DND-41 (cell line): ENCODE results near the gene FGFR1OP2.

Experiments
- ATAC-seq: fragments of 200-7000 bp; cut with Tn5 transposase; 3 replicates; pipeline ENCODE4 v1.9.1; 2021; ENCODE audit warnings: low read depth; ENCODE audit not compliant: insufficient read depth
- DNase-seq: peaks from one replicate; pipeline ENCODE4 v3.0.0-alpha.2; 2020
- H2AFZ ChIP-seq: 2 replicates; pipeline ENCODE4 v1.6.0; 2012; ENCODE audit warnings: low read depth, low read length
- H3K27ac ChIP-seq: 2 replicates; pipeline ENCODE4 v1.5.1; 2012; ENCODE audit warnings: low read length, inconsistent platforms
- H3K27me3 ChIP-seq: fragments of 200-600 bp; sonication (generic); 2 replicates; pipeline ENCODE4 v1.6.0; 2012; ENCODE audit warnings: low read length, mild to moderate bottlenecking, inconsistent platforms; ENCODE audit not compliant: insufficient read depth, poor library complexity
- H3K36me3 ChIP-seq: 2 replicates; pipeline ENCODE4 v1.5.1; 2012; ENCODE audit warnings: low read length, inconsistent platforms; ENCODE audit not compliant: insufficient read depth
- H3K4me1 ChIP-seq: 2 replicates; pipeline ENCODE4 v1.5.1; 2012; ENCODE audit warnings: mild to moderate bottlenecking, low read length; ENCODE audit not compliant: insufficient read depth
- H3K4me2 ChIP-seq: 2 replicates; pipeline ENCODE4 v1.6.0; 2012; ENCODE audit warnings: mild to moderate bottlenecking, moderate library complexity, low read length, inconsistent platforms; ENCODE audit not compliant: insufficient read depth
- H3K4me3 ChIP-seq, 2 experiments: fragments of 200-600 bp in 1 of 2; shearing (Covaris generic) in 1 of 2; 2 replicates each; pipeline ENCODE4 v1.5.1; 2012 to 2016; ENCODE audit warnings: inconsistent platforms in 2 of 2, low read length in 2 of 2, mild to moderate bottlenecking in 2 of 2, low read depth in 1 of 2, moderate library complexity in 1 of 2
- H3K79me2 ChIP-seq: 2 replicates; pipeline ENCODE4 v1.6.0; 2012; ENCODE audit warnings: low read length, inconsistent platforms; ENCODE audit not compliant: insufficient read depth
- H3K9ac ChIP-seq: 2 replicates; pipeline ENCODE4 v1.6.0; 2012; ENCODE audit warnings: low read depth, mild to moderate bottlenecking, inconsistent platforms, low read length, moderate library complexity
- H3K9me3 ChIP-seq: 2 replicates; pipeline ENCODE4 v1.5.1; 2012; ENCODE audit warnings: low read length, moderate library complexity, mild to moderate bottlenecking, inconsistent platforms; ENCODE audit not compliant: insufficient read depth, severe bottlenecking
- H4K20me1 ChIP-seq: 2 replicates; pipeline ENCODE4 v1.6.0; 2012; ENCODE audit warnings: low read length; ENCODE audit not compliant: insufficient read depth
- CTCF ChIP-seq: IDR thresholded peaks from 2 replicates; pipeline ENCODE4 v1.5.1; 2012; ENCODE audit warnings: borderline replicate concordance, low read length, moderate library complexity, mild to moderate bottlenecking; ENCODE audit not compliant: poor library complexity, severe bottlenecking; ENCODE audit errors: extremely low read depth
- EZH2 ChIP-seq: IDR thresholded peaks from 3 replicates; pipeline ENCODE4 v1.6.1; 2012; ENCODE audit warnings: borderline replicate concordance, low read depth, mild to moderate bottlenecking, moderate library complexity, low read length, inconsistent platforms; ENCODE audit not compliant: severe bottlenecking

The FGFR1OP2 gene

DNA sequence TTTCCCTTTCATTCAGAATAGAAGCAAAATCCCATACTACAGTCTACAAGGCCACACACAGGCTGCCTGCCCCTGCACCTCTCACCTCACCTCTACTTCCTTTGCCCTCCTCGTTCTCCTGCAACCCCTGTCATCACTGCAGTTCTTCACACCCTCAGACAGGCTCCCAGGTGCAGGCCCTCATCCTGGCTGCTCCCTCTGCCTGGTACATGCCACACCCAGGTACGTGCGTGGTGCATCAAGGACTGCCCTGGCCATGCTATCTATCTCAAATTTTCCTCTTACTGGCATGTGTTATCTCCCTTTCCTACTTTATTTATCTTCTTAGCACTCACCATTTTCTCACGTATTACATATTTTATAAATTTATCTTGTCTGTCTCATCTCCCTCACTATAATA lies 51.6 kb downstream of the FGFR1OP2 start:
- Histone ChIP-seq H3K27ac (no peak overlapping the region), H3K4me3 (no peak overlapping the region), H3K4me1 (no peaks in the 10 kb centered on the region), H3K36me3 (peaks cover 82% of the 10 kb centered on the region), H4K20me1 (no peaks in the 10 kb centered on the region), H3K27me3 (no peaks in the 10 kb centered on the region), H3K79me2 (peaks cover 23% of the 10 kb centered on the region), H3K9ac (no peak overlapping the region), H2AFZ (no peak overlapping the region), H3K9me3 (no peaks in the 10 kb centered on the region), H3K4me2 (no peak overlapping the region)
- ATAC-seq (no peak; the same call in 2 of the 3 replicates), DNase-seq (no peak)
- TF ChIP-seq EZH2 (no peak), CTCF (no peak)

GRCh38 chr12:26991826-26992225 lies 53.6 kb downstream of the FGFR1OP2 start:
- H3K27me3 ChIP-seq, result no peaks in the 10 kb centered on the region
- H4K20me1 ChIP-seq, result no peaks in the 10 kb centered on the region
- no peak overlapping the region for H3K4me3 ChIP-seq
- no peak overlapping the region for H3K4me2 ChIP-seq
- no peak for ATAC-seq
- peaks cover 13% of the 10 kb centered on the region for H3K79me2 ChIP-seq
- H3K27ac ChIP-seq, result no peak overlapping the region
- no peak for DNase-seq
- H3K4me1 ChIP-seq, result no peaks in the 10 kb centered on the region
- H3K9ac ChIP-seq, result no peak overlapping the region
- peaks cover 92% of the 10 kb centered on the region for H3K36me3 ChIP-seq
- H3K9me3 ChIP-seq, result no peaks in the 10 kb centered on the region
- H2AFZ ChIP-seq, result no peak overlapping the region
- TF ChIP-seq CTCF, result no peak
- no peak for TF ChIP-seq EZH2

DNA sequence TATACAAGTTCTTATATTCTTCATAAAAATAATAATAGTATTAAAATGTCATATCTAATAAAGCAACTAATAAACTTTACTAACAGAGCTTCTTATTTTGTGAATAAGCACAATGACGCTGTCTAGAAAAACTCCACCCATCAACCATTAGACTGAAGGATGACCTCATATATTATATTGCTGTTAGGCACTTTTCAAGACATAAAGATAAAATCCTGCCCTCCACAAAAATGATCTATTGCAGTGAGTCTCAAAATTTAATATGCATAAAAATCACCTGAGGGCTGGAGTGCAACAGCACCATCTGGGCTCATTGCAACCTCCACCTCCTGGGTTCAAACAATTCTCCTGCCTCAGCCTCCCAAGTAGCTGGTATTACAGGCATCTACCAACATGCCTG lies 55.8 kb downstream of the FGFR1OP2 start:
- no peaks in the 10 kb centered on the region for H3K4me1 ChIP-seq
- TF ChIP-seq EZH2 (no peak), CTCF (no peak)
- peaks cover 91% of the 10 kb centered on the region for H3K36me3 ChIP-seq
- H3K9ac ChIP-seq, result no peak overlapping the region
- DNase-seq (no peak), ATAC-seq (no peak)
- H3K9me3 ChIP-seq, result no peaks in the 10 kb centered on the region
- H4K20me1 ChIP-seq, result no peaks in the 10 kb centered on the region
- H3K4me2 ChIP-seq, result no peak overlapping the region
- H3K4me3 ChIP-seq, result no peak overlapping the region
- H3K79me2 ChIP-seq, result peaks cover 14% of the 10 kb centered on the region
- no peak overlapping the region for H2AFZ ChIP-seq
- no peaks in the 10 kb centered on the region for H3K27me3 ChIP-seq
- H3K27ac ChIP-seq, result no peak overlapping the region

DNA sequence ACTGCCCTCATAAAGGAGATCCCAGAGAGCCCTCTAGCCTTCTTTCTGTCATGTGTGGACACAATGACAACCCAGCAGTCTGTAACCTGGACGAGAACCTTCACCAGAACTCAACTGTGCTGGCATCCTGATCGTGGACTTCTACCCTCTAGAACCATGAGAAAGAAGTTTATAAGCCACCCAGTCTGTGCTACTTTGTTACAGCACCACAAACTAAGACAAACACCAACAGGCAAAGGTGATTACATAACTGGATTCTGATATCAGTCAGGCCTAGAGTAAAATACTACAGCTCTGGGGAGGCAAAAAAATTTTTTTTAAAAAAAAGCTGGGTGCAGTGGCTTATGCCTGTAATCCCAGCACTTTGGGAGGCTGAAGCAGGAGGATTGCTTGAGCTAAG lies 57.4 kb downstream of the FGFR1OP2 start:
- Histone ChIP-seq H3K4me2 (no peak overlapping the region), H3K4me3 (no peak overlapping the region)

More for the DNA sequence above, 57.4 kb downstream of the FGFR1OP2 start:
- peaks cover 2% of the 10 kb centered on the region; the same call in 1 of the 2 replicates for H4K20me1 ChIP-seq
- no peak for DNase-seq
- H3K36me3 ChIP-seq, result peaks cover 85% of the 10 kb centered on the region
- no peaks in the 10 kb centered on the region for H3K9me3 ChIP-seq
- no peaks in the 10 kb centered on the region for H3K4me1 ChIP-seq
- peaks cover 23% of the 10 kb centered on the region for H3K79me2 ChIP-seq
- TF ChIP-seq EZH2 (no peak), CTCF (no peak)
- H3K9ac ChIP-seq, result no peak overlapping the region
- no peaks in the 10 kb centered on the region for H3K27me3 ChIP-seq
- H2AFZ ChIP-seq, result no peak overlapping the region
- no peak overlapping the region for H3K27ac ChIP-seq
- ATAC-seq, result no peak
